Endodermal cell (in vitro differentiated cells): ENCODE measurements around the gene PYROXD2. TPM values are rescaled to one million over a fixed set of nuclear protein-coding genes. Genes with fewer than 3 reads are reported as not detected.

ENCODE experiments used
- DNase-seq: peaks from one replicate; pipeline ENCODE4 v3.0.0-alpha.2; 2017
- H3K27ac ChIP-seq: 2 replicates; pipeline ENCODE4 v1.5.1; 2013; ENCODE audit warnings: mild to moderate bottlenecking, low read depth, low read length, moderate library complexity
- H3K27me3 ChIP-seq: 2 replicates; pipeline ENCODE4 v1.6.1; 2013; ENCODE audit warnings: mild to moderate bottlenecking, low read length, moderate library complexity; ENCODE audit not compliant: insufficient read depth, control insufficient read depth, poor library complexity, severe bottlenecking
- H3K36me3 ChIP-seq: 2 replicates; pipeline ENCODE4 v1.7.0; 2013; ENCODE audit warnings: mild to moderate bottlenecking, low read length, moderate library complexity; ENCODE audit not compliant: control insufficient read depth, insufficient read depth
- H3K4me1 ChIP-seq: one replicate; pipeline ENCODE4 v1.7.0; 2013; ENCODE audit warnings: low read length; ENCODE audit not compliant: control insufficient read depth, insufficient read depth
- H3K4me3 ChIP-seq: 2 replicates; pipeline ENCODE4 v1.5.1; 2013; ENCODE audit warnings: mild to moderate bottlenecking, low read length, moderate library complexity
- H3K9ac ChIP-seq: 2 replicates; pipeline ENCODE4 v1.6.1; 2013; ENCODE audit warnings: mild to moderate bottlenecking, low read length, moderate library complexity; ENCODE audit not compliant: poor library complexity, severe bottlenecking; ENCODE audit errors: extremely low read depth
- H3K9me3 ChIP-seq: 2 replicates; pipeline ENCODE4 v1.6.1; 2013; ENCODE audit warnings: mild to moderate bottlenecking, low read length, moderate library complexity; ENCODE audit not compliant: control insufficient read depth
- H3K27ac Mint-ChIP-seq: 2 replicates; pipeline ENCODE4 v1.8.0; 2020; ENCODE audit warnings: mixed read lengths
- H3K27me3 Mint-ChIP-seq: 2 replicates; pipeline ENCODE4 v1.8.0; 2021; ENCODE audit warnings: mild to moderate bottlenecking, mixed read lengths; ENCODE audit not compliant: insufficient read depth
- H3K36me3 Mint-ChIP-seq: 2 replicates; pipeline ENCODE4 v1.8.0; 2020; ENCODE audit warnings: low read depth, mixed read lengths
- H3K4me1 Mint-ChIP-seq: 2 replicates; pipeline ENCODE4 v1.8.0; 2020; ENCODE audit warnings: mixed read lengths
- H3K4me3 Mint-ChIP-seq: 2 replicates; pipeline ENCODE4 v1.8.0; 2020; ENCODE audit warnings: mild to moderate bottlenecking, moderate library complexity, mixed read lengths
- H3K9me3 Mint-ChIP-seq: 2 replicates; pipeline ENCODE4 v1.8.0; 2020; ENCODE audit warnings: mild to moderate bottlenecking, mixed read lengths
- WGBS, 2 experiments: methylation state at CpG; one replicate each; pipeline versions ENCODE4 v1.1.5 to v1.1.7; 2013; ENCODE audit warnings: missing lambda C conversion rate in 2 of 2, mixed read lengths in 1 of 2; ENCODE audit not compliant: insufficient coverage in 1 of 2, insufficient read length in 1 of 2; 5-methylcytosine and 5-hydroxymethylcytosine counted together
- total RNA-seq, 2 donors: library from RNA; stranded (reverse); fragmentation: NEBNext Ultra II Directional in 1 of 2; extraction: Animal tissue kit (Norgen Biotek cat#: 25700) in 1 of 2; gene quantifications; 2 replicates in 1 of 2; 3 replicates in 1 of 2; pipeline ENCODE4 v1.2.1, GENCODE V29; 2021
- TF ChIP-seq, protein P1 (sequence below): fragments of 200-600 bp; sonication (generic); conservative IDR thresholded peaks from 2 replicates; pipeline ENCODE4 v1.5.0; 2021; ENCODE audit warnings: antibody characterized with exemption, mild to moderate bottlenecking

Gene PYROXD2
- total RNA-seq, 2 donors from 2014 or later = 9.2 to 9.5 TPM

DNA sequence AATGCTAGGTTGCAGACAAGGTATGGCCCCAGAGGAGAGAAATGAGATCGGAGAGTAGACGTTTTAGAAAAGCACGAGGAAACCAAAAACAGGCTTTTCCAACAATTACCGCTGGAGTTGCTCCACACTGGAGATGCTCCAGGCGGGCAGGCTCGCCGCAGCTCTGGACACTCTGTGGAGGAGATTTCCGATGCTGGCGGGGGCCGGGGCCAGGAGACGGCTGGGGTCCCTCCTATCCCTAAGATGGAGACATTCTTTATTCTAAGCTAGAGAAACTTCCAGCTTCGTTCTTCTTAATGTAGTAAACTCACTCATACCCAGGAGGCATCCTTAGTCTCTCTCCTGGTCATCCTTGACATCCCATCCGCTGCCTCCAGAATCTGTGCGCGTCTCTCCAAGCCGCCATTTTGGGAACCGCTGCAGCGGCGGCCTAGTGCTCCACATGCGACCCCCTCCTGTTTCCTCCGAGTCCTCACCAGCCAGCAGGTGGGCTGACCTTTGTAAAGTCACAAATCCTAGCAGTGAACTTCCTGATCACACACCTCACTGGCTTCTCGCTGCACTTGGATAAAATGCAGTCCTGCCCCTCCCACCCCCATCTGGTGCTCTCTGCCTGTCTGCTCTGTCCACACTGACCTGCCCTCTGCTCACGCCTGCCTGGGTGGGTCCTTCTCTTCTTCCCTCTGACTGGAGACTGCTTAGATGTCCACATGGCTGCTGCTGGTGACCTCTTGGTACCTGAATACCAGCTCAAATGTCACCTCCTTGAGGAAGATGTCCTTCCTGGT, 11.9 kb downstream of the PYROXD2 start:
- H3K27ac ChIP-seq = no peak overlapping the region
- no peak overlapping the region for H3K4me3 Mint-ChIP-seq
- no peaks in the 10 kb centered on the region for H3K27me3 ChIP-seq
- H3K27ac Mint-ChIP-seq = no peak overlapping the region
- no peaks in the 10 kb centered on the region for H3K4me1 Mint-ChIP-seq
- peaks cover 7% of the 10 kb centered on the region for H3K36me3 Mint-ChIP-seq
- TF ChIP-seq, protein P1, sequence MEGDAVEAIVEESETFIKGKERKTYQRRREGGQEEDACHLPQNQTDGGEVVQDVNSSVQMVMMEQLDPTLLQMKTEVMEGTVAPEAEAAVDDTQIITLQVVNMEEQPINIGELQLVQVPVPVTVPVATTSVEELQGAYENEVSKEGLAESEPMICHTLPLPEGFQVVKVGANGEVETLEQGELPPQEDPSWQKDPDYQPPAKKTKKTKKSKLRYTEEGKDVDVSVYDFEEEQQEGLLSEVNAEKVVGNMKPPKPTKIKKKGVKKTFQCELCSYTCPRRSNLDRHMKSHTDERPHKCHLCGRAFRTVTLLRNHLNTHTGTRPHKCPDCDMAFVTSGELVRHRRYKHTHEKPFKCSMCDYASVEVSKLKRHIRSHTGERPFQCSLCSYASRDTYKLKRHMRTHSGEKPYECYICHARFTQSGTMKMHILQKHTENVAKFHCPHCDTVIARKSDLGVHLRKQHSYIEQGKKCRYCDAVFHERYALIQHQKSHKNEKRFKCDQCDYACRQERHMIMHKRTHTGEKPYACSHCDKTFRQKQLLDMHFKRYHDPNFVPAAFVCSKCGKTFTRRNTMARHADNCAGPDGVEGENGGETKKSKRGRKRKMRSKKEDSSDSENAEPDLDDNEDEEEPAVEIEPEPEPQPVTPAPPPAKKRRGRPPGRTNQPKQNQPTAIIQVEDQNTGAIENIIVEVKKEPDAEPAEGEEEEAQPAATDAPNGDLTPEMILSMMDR = no peak
- no peaks in the 10 kb centered on the region for H3K9me3 Mint-ChIP-seq
- H3K9me3 ChIP-seq = no peaks in the 10 kb centered on the region
- H3K4me1 ChIP-seq = no peaks in the 10 kb centered on the region
- H3K9ac ChIP-seq = no peak overlapping the region
- no peaks in the 10 kb centered on the region for H3K36me3 ChIP-seq
- no peak overlapping the region for H3K4me3 ChIP-seq
- 95 to 96% methylated on average over 15 to 23 of the region's 23 CpGs for WGBS, 2 experiments
- no peaks in the 10 kb centered on the region for H3K27me3 Mint-ChIP-seq
- DNase-seq = no peak

DNA sequence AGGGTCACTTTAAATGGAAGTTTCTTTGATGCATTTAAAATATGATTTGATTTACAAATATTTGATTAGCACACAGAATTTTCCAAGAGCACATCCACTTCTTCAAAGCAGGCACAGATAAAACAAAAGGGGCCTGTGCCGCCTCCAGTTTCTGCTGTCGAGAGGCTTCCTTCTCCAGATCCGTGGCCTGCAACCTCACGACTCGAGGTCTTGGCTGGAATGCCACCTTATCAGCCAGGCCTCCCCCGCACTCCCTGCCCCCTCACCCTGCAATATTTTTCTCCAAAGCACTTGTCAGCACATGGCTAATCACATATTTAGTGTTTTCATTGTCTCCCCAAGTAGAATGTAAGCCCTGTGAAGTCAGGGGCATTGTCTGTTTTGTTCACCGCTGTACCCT, 12.5 kb downstream of the PYROXD2 start:
- H3K36me3 Mint-ChIP-seq = peaks cover 7% of the 10 kb centered on the region
- no peak for DNase-seq
- no peak overlapping the region for H3K9ac ChIP-seq
- no peaks in the 10 kb centered on the region for H3K9me3 ChIP-seq
- H3K27ac Mint-ChIP-seq = no peak overlapping the region
- no peaks in the 10 kb centered on the region for H3K9me3 Mint-ChIP-seq
- no peak overlapping the region for H3K4me3 ChIP-seq
- no peaks in the 10 kb centered on the region for H3K36me3 ChIP-seq
- 90 to 100% methylated on average over 2 to 7 of the region's 7 CpGs for WGBS, 2 experiments
- H3K27ac ChIP-seq = no peak overlapping the region
- TF ChIP-seq, protein P1 = no peak
- H3K4me1 Mint-ChIP-seq = no peaks in the 10 kb centered on the region
- H3K27me3 ChIP-seq = no peaks in the 10 kb centered on the region
- H3K27me3 Mint-ChIP-seq = no peaks in the 10 kb centered on the region
- H3K4me1 ChIP-seq = no peaks in the 10 kb centered on the region
- H3K4me3 Mint-ChIP-seq = no peak overlapping the region

DNA sequence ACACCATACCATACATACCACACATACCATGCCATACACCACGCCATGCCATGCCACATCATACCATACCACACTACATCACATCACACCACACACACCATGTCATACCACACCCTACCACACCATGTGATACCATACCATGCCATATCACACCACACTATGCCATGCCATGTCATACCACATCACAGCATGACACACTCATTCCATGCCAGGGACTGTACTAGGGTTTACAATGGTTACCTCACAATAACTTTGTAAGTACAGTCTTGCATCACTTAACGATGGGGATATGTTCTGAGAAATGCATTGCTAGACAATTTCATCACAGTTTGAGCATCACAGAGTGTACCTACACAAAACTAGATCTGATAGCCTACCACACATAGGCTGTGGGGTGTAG, 14.5 kb downstream of the PYROXD2 start:
- H3K9me3 Mint-ChIP-seq = no peaks in the 10 kb centered on the region
- H3K36me3 Mint-ChIP-seq = peaks cover 7% of the 10 kb centered on the region
- no peak overlapping the region for H3K4me3 Mint-ChIP-seq
- no peaks in the 10 kb centered on the region for H3K9me3 ChIP-seq
- H3K27me3 Mint-ChIP-seq = no peaks in the 10 kb centered on the region
- H3K4me1 Mint-ChIP-seq = no peaks in the 10 kb centered on the region
- DNase-seq = no peak
- no peak overlapping the region for H3K4me3 ChIP-seq
- TF ChIP-seq, protein P1 = no peak
- H3K27ac ChIP-seq = no peak overlapping the region
- no peaks in the 10 kb centered on the region for H3K4me1 ChIP-seq
- 98 to 100% methylated on average over 2 of the region's 2 CpGs for WGBS, 2 experiments
- H3K36me3 ChIP-seq = no peaks in the 10 kb centered on the region
- no peak overlapping the region for H3K27ac Mint-ChIP-seq
- no peak overlapping the region for H3K9ac ChIP-seq
- H3K27me3 ChIP-seq = no peaks in the 10 kb centered on the region
